Transverse colon (tissue), 3 donors: ENCODE measurements around the gene MTF2.

Source experiments
- POLR2A ChIP-seq: fragments of 450-650 bp; IDR thresholded peaks from one replicate; pipeline ENCODE4 v1.6.1; 2016; ENCODE audit warnings: antibody characterized with exemption, mild to moderate bottlenecking, moderate library complexity
- TF ChIP-seq, protein P1 (sequence below), 5 experiments: fragments of 200-600 bp in 3 of 5; fragments of 450-650 bp in 2 of 5; sonication (generic) in 3 of 5; IDR thresholded peaks; 1 replicate in 2 of 5; 2 replicates in 3 of 5; pipeline ENCODE4 v1.5.1; 2016 to 2017; ENCODE audit warnings: antibody characterized with exemption in 5 of 5, inconsistent platforms in 3 of 5, mild to moderate bottlenecking in 2 of 5, moderate library complexity in 1 of 5

DNA sequence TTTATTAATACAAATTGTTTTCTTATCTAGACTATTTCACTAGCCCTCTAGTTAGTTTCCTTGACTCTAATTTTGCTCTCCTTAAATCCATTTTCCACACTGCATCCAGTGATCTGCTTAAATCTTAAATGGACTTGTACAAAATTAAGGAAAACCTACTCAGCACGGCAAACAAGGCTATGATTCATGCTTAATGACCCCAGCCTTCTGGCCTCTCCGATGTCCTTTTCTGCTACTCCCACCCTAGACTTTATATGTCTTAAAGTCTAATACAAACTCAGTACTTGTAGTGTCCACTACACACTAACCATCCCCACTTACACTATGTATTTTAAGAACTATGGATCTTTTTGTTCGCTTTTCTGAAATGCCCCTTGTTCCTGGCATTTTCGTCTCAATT, 98.9 kb downstream of the MTF2 start:
- TF ChIP-seq, protein P1, sequence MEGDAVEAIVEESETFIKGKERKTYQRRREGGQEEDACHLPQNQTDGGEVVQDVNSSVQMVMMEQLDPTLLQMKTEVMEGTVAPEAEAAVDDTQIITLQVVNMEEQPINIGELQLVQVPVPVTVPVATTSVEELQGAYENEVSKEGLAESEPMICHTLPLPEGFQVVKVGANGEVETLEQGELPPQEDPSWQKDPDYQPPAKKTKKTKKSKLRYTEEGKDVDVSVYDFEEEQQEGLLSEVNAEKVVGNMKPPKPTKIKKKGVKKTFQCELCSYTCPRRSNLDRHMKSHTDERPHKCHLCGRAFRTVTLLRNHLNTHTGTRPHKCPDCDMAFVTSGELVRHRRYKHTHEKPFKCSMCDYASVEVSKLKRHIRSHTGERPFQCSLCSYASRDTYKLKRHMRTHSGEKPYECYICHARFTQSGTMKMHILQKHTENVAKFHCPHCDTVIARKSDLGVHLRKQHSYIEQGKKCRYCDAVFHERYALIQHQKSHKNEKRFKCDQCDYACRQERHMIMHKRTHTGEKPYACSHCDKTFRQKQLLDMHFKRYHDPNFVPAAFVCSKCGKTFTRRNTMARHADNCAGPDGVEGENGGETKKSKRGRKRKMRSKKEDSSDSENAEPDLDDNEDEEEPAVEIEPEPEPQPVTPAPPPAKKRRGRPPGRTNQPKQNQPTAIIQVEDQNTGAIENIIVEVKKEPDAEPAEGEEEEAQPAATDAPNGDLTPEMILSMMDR (IDR thresholded peaks at IDR 0.05): no peak
- TF ChIP-seq POLR2A: no peak
